LNCaP clone FGC (cell line): Measurements from ENCODE around the gene LGR6.

Source experiments
- DNase-seq: peaks from one replicate; pipeline ENCODE4 v3.0.0-alpha.2; 2011; ENCODE audit warnings: low read depth
- H3K4me3 ChIP-seq: 2 replicates; pipeline ENCODE4 v1.5.1; 2011; ENCODE audit warnings: mild to moderate bottlenecking, low read depth, low read length, control low read depth
- TF ChIP-seq, protein P1 (sequence below): IDR thresholded peaks from 2 replicates; pipeline ENCODE4 v1.5.1; 2012; ENCODE audit warnings: mild to moderate bottlenecking; ENCODE audit not compliant: control insufficient read depth, insufficient read depth; ENCODE audit errors: extremely low read depth

The LGR6 gene

DNA sequence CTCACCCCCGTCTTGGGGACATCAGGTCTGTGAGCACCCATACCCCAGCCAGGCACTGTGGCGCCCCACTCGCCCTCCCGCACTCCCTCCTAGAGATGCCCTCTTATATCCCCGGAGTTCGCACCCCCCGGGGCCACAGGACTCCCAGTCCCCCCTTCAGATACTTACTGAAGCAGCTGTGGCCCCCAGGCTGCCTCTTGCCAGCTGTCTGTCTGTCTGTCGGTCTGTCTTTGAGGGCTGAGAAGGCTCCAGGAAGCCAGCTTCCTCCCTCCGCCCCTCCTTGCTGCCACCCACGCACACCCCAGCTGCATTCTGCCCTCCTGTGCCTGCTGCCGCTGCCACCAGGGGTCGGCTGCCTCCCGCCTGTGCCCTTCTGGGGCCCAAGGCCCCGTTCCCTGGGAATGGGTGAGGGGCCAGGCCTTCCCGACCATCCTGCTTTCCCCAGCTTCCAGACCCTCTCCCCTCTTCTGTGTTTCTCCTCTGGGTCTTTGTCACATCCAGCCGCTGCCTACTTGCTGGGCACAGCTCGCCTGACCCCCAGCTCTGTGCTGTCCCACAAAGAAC, 33.1 kb upstream of the LGR6 start, which contains the start of gene PTPN7:
Gene PTPN7 (minus strand): TSS at position 226 of the 564 bp plus-strand sequence. CDS start 1,200 bp downstream, outside the sequence.
- TF ChIP-seq, protein P1, sequence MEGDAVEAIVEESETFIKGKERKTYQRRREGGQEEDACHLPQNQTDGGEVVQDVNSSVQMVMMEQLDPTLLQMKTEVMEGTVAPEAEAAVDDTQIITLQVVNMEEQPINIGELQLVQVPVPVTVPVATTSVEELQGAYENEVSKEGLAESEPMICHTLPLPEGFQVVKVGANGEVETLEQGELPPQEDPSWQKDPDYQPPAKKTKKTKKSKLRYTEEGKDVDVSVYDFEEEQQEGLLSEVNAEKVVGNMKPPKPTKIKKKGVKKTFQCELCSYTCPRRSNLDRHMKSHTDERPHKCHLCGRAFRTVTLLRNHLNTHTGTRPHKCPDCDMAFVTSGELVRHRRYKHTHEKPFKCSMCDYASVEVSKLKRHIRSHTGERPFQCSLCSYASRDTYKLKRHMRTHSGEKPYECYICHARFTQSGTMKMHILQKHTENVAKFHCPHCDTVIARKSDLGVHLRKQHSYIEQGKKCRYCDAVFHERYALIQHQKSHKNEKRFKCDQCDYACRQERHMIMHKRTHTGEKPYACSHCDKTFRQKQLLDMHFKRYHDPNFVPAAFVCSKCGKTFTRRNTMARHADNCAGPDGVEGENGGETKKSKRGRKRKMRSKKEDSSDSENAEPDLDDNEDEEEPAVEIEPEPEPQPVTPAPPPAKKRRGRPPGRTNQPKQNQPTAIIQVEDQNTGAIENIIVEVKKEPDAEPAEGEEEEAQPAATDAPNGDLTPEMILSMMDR = no peak
- no peak for DNase-seq
- no peak within 1 kb of the TSS for H3K4me3 ChIP-seq

DNA sequence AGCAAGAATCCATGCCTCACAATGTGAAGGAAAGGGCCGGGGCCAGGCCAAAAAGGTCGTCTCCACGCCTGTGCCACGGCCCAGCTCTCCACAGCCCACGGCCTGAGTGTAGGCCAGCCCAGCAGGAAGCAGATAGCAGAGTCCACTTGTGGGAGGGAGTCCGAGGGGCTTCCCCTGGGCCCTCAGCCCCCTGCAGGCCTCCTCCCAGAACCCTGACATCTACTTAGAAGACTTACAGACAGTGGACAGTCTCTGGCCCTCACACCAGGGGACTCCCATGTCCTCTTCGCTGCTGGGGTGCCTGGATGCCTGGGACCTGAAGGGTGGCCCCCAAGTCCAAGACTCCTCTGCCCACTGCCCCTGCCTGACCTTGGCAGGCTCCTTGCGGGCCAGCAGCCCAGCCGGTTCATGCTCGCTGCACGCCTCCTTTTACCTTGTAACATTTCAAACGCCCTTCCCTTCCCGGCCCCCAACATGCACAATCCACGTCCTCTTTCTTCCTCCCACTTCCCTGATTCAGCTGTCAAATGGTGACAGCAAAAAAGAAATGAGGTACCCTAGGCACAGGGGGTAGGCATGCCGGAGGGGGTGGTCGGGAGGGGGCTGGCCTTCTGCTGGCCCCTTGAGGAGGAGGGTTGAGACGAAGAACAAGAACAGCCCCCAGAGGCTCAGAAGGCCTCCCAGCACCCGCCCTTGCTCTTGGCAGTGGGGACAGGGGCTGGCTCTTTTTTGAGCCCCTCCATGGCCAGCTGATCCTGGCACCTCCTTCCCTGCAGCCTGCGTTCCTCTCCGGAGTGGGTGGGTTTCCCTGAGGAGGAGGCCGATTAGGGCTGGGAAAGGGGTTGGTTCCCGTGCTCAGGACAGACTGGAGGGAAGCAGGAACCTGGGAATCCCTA, 32.2 kb upstream of the LGR6 start:
- TF ChIP-seq, protein P1 = no peak
- H3K4me3 ChIP-seq = no peak overlapping the region
- no peak for DNase-seq

DNA sequence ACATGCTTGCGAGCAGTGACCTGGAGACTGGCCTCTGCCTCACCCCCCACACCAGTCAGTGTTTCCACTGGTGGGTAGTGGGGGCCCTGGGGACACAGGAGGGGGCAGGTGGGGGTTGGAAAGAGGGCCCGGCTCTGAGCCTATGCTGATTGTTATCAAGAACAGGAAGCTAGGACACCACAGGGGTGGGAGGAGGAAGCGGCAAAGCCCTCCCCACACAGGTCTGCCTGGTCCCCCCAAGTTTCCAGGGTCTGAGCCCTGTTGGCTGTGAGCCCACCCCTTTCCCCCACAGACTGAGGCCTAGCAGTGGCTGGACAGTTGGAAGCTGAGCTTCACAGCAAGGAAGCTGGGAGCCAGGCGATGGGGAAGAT, 31.6 kb upstream of the LGR6 start:
- no peak for DNase-seq
- TF ChIP-seq, protein P1 = no peak
- no peak overlapping the region for H3K4me3 ChIP-seq

DNA sequence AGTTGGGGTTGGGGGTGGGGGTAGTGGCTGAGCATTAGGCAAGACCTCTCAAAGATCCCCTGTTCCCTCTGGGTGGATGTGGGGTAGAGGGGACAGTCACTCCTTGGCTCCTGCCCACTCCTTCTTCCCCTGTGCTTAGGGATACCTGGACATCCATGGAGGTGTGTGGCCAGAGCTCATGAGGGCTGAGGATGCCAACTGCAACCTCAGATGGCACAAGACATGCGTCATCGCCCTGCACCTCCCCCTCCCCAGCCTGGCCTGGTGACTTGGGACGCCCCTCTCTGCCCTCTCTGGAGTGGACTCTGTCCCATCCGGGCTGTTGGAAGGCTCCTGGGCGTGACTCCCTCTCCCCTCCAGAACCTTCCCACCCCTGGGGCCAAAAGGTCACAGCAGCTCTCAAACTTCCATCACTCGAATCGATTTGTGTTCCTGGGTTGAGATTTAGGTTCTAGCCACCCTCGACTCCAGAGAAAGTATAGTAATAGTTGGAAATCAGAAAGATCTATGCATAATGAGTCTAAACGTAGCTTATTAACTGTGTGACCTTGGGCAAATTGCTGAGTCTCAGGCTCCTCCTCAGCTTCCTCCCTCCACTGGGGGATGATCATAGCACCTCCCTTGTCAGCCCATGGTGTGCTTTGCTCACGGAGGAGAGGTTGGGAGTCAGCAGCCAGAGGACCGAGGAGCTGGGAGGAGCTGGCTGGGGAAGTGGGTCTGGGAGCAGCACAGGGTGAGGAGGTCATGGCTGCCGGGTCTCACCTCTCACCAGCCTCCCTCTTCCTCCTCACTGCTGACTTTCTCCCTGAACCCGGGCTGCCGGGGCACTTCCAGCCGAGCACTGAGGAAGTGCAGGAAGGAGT, 30.9 kb upstream of the LGR6 start:
- TF ChIP-seq, protein P1 = no peak
- no peak overlapping the region for H3K4me3 ChIP-seq
- no peak for DNase-seq

DNA sequence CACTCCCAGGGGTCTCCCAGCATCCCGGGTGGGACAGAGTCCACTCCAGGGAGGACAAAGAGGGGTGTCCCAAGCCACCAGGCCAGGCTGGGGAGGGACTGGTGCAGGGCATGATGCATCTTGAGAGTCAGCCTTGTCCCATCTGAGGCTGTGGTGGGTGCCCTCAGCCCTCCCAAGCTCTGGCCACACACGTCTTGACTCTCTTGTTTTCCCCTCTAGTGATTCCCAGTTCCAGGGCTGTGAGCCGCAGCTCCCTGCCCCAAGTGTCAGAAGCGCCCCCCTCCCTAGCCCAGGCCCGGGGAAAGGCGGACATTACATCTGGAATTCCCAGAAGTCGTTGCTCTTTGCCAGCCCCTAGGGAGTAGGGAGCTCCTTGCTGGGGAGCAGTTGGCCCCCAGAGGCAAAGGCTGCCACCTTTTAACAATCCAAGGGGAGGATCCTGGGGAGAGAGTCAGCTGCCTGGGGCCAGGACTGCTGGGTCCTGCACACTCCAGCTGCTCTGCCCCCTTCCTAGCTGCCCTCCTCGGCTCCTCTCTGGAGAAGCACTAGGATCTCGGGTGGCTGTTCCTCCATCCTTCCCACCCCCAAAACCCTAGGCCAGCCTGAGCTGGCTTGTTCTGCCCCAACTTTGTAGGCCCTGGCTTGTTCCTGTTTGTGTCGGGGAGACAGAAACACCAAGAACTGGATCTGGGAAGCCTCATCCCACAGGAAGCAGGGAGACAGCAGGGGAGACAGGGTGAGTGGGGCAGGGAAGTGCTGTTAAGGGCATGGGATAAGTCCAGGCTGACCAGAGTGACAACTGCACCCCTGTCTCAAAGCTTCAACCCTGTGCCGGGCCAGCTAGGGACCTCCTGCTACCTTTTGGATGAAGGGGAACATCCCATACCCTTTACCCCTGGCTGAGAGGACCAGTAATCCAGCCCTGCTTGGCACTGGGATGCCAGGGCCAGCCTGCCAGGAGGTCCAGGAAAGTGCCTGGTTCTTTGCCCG, 30.0 kb upstream of the LGR6 start:
- H3K4me3 ChIP-seq = no peak overlapping the region
- TF ChIP-seq, protein P1 = no peak
- DNase-seq = no peak
